ENCODE results near the gene ZGPAT. TPM values are rescaled to one million over a fixed set of nuclear protein-coding genes. Genes with fewer than 3 reads are reported as not detected.

Gene ZGPAT
- total RNA-seq, 1 experiment from 2014 or later: 69.3 TPM

GRCh38 chr20:63732118-63733095 is 24.6 kb downstream of the ZGPAT start:
- no peak overlapping the region for H3K27ac Mint-ChIP-seq (ENCODE audit: unreplicated experiment)
- no peak for DNase-seq
- BruUV-seq (replicated peaks): no TSS peak
- no peaks in the 10 kb centered on the region for H3K4me1 ChIP-seq
- no peaks in the 10 kb centered on the region for H3K27me3 ChIP-seq (replicated peaks; ENCODE audit: control insufficient read depth, insufficient read depth, low read length)
- H3K9me3 ChIP-seq: no peaks in the 10 kb centered on the region
- CTCF ChIA-PET: no interaction called here
- H3K36me3 Mint-ChIP-seq (ENCODE audit: insufficient read depth, unreplicated experiment): peaks cover 39% of the 10 kb centered on the region
- no peaks in the 10 kb centered on the region for H3K27me3 Mint-ChIP-seq (ENCODE audit: insufficient read depth, unreplicated experiment)
- peaks cover 15% of the 10 kb centered on the region for H3K36me3 ChIP-seq (ENCODE audit: control insufficient read depth, insufficient read depth, low read length)
- H3K4me3 Mint-ChIP-seq (ENCODE audit: unreplicated experiment): no peak overlapping the region
- no peaks in the 10 kb centered on the region for H3K9me3 Mint-ChIP-seq (ENCODE audit: unreplicated experiment)
- intact Hi-C loops (cut with micrococcal nuclease; ENCODE audit: unreplicated experiment): no loop called here
- no peak overlapping the region for H3K4me3 ChIP-seq (ENCODE audit: low read depth, low read length)
- TF ChIP-seq, protein P1, sequence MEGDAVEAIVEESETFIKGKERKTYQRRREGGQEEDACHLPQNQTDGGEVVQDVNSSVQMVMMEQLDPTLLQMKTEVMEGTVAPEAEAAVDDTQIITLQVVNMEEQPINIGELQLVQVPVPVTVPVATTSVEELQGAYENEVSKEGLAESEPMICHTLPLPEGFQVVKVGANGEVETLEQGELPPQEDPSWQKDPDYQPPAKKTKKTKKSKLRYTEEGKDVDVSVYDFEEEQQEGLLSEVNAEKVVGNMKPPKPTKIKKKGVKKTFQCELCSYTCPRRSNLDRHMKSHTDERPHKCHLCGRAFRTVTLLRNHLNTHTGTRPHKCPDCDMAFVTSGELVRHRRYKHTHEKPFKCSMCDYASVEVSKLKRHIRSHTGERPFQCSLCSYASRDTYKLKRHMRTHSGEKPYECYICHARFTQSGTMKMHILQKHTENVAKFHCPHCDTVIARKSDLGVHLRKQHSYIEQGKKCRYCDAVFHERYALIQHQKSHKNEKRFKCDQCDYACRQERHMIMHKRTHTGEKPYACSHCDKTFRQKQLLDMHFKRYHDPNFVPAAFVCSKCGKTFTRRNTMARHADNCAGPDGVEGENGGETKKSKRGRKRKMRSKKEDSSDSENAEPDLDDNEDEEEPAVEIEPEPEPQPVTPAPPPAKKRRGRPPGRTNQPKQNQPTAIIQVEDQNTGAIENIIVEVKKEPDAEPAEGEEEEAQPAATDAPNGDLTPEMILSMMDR (IDR thresholded peaks at IDR 0.05; ENCODE audit: insufficient read depth in 1 of 2, low read depth in 1 of 2, low read length in 1 of 2, severe bottlenecking in 1 of 2, unreplicated experiment in 1 of 2): no peak
- peaks cover 7% of the 10 kb centered on the region for H3K4me1 Mint-ChIP-seq (ENCODE audit: low read depth, unreplicated experiment)
- POLR2A ChIA-PET: no interaction called here

DNA sequence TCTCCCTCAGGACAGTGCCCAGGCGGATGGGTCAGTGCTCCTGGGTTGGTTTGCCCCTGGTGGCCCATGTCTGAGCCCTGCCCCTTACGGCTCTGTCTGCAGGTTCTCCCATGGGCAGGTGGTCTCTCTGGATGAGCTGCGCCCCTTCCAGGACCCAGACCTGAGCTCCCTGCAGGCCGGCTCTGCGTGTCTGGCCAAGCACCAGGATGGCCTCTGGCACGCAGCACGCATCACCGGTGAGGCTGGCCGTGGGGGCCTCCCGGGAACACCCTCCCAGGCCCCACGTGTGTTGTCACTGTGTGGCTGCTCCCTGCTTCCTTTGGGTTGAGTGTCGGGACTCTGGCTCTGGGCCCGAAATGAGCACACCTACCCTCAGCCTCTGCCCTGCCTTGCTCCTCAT is 25.3 kb downstream of the ZGPAT start:
- Mint-ChIP-seq H3K4me1 (ENCODE audit: low read depth, unreplicated experiment) (peaks cover 7% of the 10 kb centered on the region), H3K27me3 (ENCODE audit: insufficient read depth, unreplicated experiment) (no peaks in the 10 kb centered on the region), H3K27ac (ENCODE audit: unreplicated experiment) (no peak overlapping the region), H3K9me3 (ENCODE audit: unreplicated experiment) (no peaks in the 10 kb centered on the region), H3K4me3 (ENCODE audit: unreplicated experiment) (no peak overlapping the region), H3K36me3 (ENCODE audit: insufficient read depth, unreplicated experiment) (peaks cover 36% of the 10 kb centered on the region)
- H3K36me3 ChIP-seq (ENCODE audit: control insufficient read depth, insufficient read depth, low read length): peaks cover 15% of the 10 kb centered on the region
- H3K4me1 ChIP-seq: peaks cover 1% of the 10 kb centered on the region
- ChIA-PET POLR2A (no interaction called here), CTCF (no interaction called here)
- intact Hi-C loops (cut with micrococcal nuclease; ENCODE audit: unreplicated experiment): no loop called here
- no peak for DNase-seq
- no peaks in the 10 kb centered on the region for H3K27me3 ChIP-seq (replicated peaks; ENCODE audit: control insufficient read depth, insufficient read depth, low read length)
- no peaks in the 10 kb centered on the region for H3K9me3 ChIP-seq
- BruUV-seq (replicated peaks): no TSS peak
- TF ChIP-seq, protein P1 (IDR thresholded peaks at IDR 0.05; ENCODE audit: insufficient read depth in 1 of 2, low read depth in 1 of 2, low read length in 1 of 2, severe bottlenecking in 1 of 2, unreplicated experiment in 1 of 2): no peak
- no peak overlapping the region for H3K4me3 ChIP-seq (ENCODE audit: low read depth, low read length)

- BruUV-seq (replicated peaks): no TSS peak
- H3K4me1 ChIP-seq: peaks cover 6% of the 10 kb centered on the region
- H3K4me3 ChIP-seq (ENCODE audit: low read depth, low read length): no peak overlapping the region
- CTCF ChIA-PET: no interaction called here
- no peak for DNase-seq
- Mint-ChIP-seq H3K36me3 (ENCODE audit: insufficient read depth, unreplicated experiment) (peaks cover 36% of the 10 kb centered on the region), H3K27me3 (ENCODE audit: insufficient read depth, unreplicated experiment) (no peaks in the 10 kb centered on the region), H3K27ac (ENCODE audit: unreplicated experiment) (peak overlapping the region; percentile 21), H3K4me1 (ENCODE audit: low read depth, unreplicated experiment) (peaks cover 7% of the 10 kb centered on the region), H3K4me3 (ENCODE audit: unreplicated experiment) (no peak overlapping the region), H3K9me3 (ENCODE audit: unreplicated experiment) (no peaks in the 10 kb centered on the region)
- no peaks in the 10 kb centered on the region for H3K27me3 ChIP-seq (replicated peaks; ENCODE audit: control insufficient read depth, insufficient read depth, low read length)
- no peaks in the 10 kb centered on the region for H3K9me3 ChIP-seq
- TF ChIP-seq, protein P1 (IDR thresholded peaks at IDR 0.05; ENCODE audit: insufficient read depth in 1 of 2, low read depth in 1 of 2, low read length in 1 of 2, severe bottlenecking in 1 of 2, unreplicated experiment in 1 of 2): no peak
- H3K36me3 ChIP-seq (ENCODE audit: control insufficient read depth, insufficient read depth, low read length): peaks cover 15% of the 10 kb centered on the region
- POLR2A ChIA-PET: no interaction called here
- intact Hi-C loops (cut with micrococcal nuclease; ENCODE audit: unreplicated experiment): no loop called here
Measured at GRCh38 chr20:63733579-63734081, 25.8 kb downstream of the ZGPAT start.

Measured in Caco-2 (cell line).